ENCODE measurements around the gene PLEKHA1. TPM values are rescaled to one million over a fixed set of nuclear protein-coding genes. Genes with fewer than 3 reads are reported as not detected.

Gene PLEKHA1
- total and polyA plus RNA-seq, 2 of the 13 experiments (the other 11 are each of a cell fraction or from before 2014, with no cell fraction given) = 32.2 to 53.3 TPM

DNA sequence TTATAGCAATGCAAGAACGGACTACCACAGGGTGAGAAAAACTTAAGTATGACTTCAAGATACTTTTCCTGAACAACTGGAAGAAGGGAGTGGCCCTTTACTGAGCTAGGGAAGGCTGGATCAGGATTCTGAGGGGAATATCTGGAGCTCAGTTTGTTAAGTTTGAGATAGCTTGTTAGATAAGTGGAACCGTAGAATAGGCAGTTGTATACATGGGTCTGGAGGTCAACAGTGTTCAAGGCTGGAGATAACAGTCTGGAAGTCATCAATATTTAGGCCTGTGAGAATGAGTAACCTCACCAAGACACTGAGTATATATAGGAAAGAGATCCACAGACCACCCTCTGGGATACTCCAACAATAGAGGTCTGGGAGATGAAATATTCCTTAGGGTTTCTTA, 7.2 kb downstream of the PLEKHA1 start (continued):
- TF ChIP-seq, protein P1, sequence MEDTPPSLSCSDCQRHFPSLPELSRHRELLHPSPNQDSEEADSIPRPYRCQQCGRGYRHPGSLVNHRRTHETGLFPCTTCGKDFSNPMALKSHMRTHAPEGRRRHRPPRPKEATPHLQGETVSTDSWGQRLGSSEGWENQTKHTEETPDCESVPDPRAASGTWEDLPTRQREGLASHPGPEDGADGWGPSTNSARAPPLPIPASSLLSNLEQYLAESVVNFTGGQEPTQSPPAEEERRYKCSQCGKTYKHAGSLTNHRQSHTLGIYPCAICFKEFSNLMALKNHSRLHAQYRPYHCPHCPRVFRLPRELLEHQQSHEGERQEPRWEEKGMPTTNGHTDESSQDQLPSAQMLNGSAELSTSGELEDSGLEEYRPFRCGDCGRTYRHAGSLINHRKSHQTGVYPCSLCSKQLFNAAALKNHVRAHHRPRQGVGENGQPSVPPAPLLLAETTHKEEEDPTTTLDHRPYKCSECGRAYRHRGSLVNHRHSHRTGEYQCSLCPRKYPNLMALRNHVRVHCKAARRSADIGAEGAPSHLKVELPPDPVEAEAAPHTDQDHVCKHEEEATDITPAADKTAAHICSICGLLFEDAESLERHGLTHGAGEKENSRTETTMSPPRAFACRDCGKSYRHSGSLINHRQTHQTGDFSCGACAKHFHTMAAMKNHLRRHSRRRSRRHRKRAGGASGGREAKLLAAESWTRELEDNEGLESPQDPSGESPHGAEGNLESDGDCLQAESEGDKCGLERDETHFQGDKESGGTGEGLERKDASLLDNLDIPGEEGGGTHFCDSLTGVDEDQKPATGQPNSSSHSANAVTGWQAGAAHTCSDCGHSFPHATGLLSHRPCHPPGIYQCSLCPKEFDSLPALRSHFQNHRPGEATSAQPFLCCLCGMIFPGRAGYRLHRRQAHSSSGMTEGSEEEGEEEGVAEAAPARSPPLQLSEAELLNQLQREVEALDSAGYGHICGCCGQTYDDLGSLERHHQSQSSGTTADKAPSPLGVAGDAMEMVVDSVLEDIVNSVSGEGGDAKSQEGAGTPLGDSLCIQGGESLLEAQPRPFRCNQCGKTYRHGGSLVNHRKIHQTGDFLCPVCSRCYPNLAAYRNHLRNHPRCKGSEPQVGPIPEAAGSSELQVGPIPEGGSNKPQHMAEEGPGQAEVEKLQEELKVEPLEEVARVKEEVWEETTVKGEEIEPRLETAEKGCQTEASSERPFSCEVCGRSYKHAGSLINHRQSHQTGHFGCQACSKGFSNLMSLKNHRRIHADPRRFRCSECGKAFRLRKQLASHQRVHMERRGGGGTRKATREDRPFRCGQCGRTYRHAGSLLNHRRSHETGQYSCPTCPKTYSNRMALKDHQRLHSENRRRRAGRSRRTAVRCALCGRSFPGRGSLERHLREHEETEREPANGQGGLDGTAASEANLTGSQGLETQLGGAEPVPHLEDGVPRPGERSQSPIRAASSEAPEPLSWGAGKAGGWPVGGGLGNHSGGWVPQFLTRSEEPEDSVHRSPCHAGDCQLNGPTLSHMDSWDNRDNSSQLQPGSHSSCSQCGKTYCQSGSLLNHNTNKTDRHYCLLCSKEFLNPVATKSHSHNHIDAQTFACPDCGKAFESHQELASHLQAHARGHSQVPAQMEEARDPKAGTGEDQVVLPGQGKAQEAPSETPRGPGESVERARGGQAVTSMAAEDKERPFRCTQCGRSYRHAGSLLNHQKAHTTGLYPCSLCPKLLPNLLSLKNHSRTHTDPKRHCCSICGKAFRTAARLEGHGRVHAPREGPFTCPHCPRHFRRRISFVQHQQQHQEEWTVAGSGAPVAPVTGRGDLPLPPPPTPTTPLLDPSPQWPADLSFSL (CRISPR knock-in tag; IDR thresholded peaks at IDR 0.05) = no peak
- TF ChIP-seq CCDC6 (CRISPR knock-in tag; IDR thresholded peaks at IDR 0.05) (no peak), RARA (CRISPR knock-in tag; IDR thresholded peaks at IDR 0.05) (peak; percentile 60), KMT2A (CRISPR knock-in tag; IDR thresholded peaks at IDR 0.05) (no peak), NR2F6 (IDR thresholded peaks at IDR 0.05) (no peak), NR2F6 (CRISPR knock-in tag; IDR thresholded peaks at IDR 0.05) (peak; percentile 23; the same call in 1 of the 2 replicates), KDM5A (IDR thresholded peaks at IDR 0.05; ENCODE audit: borderline replicate concordance, low read length) (no peak)
- TF ChIP-seq, protein P2, sequence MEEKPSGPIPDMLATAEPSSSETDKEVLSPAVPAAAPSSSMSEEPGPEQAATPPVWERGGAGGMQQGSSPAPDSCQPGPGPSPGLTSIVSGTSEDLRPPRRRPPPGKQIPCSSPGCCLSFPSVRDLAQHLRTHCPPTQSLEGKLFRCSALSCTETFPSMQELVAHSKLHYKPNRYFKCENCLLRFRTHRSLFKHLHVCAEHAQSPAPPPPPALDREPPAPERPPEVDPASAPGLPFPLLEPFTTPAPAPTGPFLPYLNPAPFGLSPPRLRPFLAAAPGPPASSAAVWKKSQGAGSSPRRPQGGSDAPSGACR (CRISPR knock-in tag; IDR thresholded peaks at IDR 0.05) = 0 out of 2 replicates have a peak, but pooled peaks have one; percentile 27
- TF ChIP-seq, protein P3, sequence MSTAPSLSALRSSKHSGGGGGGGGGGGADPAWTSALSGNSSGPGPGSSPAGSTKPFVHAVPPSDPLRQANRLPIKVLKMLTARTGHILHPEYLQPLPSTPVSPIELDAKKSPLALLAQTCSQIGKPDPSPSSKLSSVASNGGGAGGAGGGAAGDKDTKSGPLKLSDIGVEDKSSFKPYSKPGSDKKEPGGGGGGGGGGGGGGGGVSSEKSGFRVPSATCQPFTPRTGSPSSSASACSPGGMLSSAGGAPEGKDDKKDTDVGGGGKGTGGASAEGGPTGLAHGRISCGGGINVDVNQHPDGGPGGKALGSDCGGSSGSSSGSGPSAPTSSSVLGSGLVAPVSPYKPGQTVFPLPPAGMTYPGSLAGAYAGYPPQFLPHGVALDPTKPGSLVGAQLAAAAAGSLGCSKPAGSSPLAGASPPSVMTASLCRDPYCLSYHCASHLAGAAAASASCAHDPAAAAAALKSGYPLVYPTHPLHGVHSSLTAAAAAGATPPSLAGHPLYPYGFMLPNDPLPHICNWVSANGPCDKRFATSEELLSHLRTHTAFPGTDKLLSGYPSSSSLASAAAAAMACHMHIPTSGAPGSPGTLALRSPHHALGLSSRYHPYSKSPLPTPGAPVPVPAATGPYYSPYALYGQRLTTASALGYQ (CRISPR knock-in tag; IDR thresholded peaks at IDR 0.05) = no peak
- TF ChIP-seq, protein P4, sequence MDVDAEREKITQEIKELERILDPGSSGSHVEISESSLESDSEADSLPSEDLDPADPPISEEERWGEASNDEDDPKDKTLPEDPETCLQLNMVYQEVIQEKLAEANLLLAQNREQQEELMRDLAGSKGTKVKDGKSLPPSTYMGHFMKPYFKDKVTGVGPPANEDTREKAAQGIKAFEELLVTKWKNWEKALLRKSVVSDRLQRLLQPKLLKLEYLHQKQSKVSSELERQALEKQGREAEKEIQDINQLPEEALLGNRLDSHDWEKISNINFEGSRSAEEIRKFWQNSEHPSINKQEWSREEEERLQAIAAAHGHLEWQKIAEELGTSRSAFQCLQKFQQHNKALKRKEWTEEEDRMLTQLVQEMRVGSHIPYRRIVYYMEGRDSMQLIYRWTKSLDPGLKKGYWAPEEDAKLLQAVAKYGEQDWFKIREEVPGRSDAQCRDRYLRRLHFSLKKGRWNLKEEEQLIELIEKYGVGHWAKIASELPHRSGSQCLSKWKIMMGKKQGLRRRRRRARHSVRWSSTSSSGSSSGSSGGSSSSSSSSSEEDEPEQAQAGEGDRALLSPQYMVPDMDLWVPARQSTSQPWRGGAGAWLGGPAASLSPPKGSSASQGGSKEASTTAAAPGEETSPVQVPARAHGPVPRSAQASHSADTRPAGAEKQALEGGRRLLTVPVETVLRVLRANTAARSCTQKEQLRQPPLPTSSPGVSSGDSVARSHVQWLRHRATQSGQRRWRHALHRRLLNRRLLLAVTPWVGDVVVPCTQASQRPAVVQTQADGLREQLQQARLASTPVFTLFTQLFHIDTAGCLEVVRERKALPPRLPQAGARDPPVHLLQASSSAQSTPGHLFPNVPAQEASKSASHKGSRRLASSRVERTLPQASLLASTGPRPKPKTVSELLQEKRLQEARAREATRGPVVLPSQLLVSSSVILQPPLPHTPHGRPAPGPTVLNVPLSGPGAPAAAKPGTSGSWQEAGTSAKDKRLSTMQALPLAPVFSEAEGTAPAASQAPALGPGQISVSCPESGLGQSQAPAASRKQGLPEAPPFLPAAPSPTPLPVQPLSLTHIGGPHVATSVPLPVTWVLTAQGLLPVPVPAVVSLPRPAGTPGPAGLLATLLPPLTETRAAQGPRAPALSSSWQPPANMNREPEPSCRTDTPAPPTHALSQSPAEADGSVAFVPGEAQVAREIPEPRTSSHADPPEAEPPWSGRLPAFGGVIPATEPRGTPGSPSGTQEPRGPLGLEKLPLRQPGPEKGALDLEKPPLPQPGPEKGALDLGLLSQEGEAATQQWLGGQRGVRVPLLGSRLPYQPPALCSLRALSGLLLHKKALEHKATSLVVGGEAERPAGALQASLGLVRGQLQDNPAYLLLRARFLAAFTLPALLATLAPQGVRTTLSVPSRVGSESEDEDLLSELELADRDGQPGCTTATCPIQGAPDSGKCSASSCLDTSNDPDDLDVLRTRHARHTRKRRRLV (CRISPR knock-in tag; IDR thresholded peaks at IDR 0.05) = no peak
- TF ChIP-seq, protein P5, sequence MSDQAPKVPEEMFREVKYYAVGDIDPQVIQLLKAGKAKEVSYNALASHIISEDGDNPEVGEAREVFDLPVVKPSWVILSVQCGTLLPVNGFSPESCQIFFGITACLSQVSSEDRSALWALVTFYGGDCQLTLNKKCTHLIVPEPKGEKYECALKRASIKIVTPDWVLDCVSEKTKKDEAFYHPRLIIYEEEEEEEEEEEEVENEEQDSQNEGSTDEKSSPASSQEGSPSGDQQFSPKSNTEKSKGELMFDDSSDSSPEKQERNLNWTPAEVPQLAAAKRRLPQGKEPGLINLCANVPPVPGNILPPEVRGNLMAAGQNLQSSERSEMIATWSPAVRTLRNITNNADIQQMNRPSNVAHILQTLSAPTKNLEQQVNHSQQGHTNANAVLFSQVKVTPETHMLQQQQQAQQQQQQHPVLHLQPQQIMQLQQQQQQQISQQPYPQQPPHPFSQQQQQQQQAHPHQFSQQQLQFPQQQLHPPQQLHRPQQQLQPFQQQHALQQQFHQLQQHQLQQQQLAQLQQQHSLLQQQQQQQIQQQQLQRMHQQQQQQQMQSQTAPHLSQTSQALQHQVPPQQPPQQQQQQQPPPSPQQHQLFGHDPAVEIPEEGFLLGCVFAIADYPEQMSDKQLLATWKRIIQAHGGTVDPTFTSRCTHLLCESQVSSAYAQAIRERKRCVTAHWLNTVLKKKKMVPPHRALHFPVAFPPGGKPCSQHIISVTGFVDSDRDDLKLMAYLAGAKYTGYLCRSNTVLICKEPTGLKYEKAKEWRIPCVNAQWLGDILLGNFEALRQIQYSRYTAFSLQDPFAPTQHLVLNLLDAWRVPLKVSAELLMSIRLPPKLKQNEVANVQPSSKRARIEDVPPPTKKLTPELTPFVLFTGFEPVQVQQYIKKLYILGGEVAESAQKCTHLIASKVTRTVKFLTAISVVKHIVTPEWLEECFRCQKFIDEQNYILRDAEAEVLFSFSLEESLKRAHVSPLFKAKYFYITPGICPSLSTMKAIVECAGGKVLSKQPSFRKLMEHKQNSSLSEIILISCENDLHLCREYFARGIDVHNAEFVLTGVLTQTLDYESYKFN (CRISPR knock-in tag; conservative IDR thresholded peaks at IDR 0.05) = peak; percentile 31; the same call in 1 of the 2 replicates
